LHCN-M2 (cell line): ENCODE results near the gene LRRN4. TPM values are rescaled to one million over a fixed set of nuclear protein-coding genes. Genes with fewer than 3 reads are reported as not detected.

ENCODE experiments used
- total RNA-seq: library from RNA; depleted of rRNA; stranded (reverse); fragments of >200 nt; gene quantifications from 2 replicates; pipeline ENCODE4 v1.2.3, GENCODE V29; 2014; rRNA removed

LRRN4 gene
- total RNA-seq, 1 experiment from 2014 or later, result not detected

Other genes starting within 250 kb of the LRRN4 start
- gene CHGB, start 142.6 kb downstream of the LRRN4 start, total RNA-seq, result 0.90 and 2.0 TPM in 2 replicates
- gene TRMT6, start 103.5 kb downstream of the LRRN4 start, total RNA-seq, result 38.9 and 40.7 TPM in 2 replicates
- gene MCM8, start 103.4 kb downstream of the LRRN4 start, total RNA-seq, result 34.1 and 34.3 TPM in 2 replicates
- 33.0 and 37.8 TPM in 2 replicates for gene CRLS1, start 47.9 kb downstream of the LRRN4 start, total RNA-seq
- 6.1 and 8.3 TPM in 2 replicates for gene FERMT1, start 69.0 kb upstream of the LRRN4 start, total RNA-seq